Fibroblast of peridontal ligament (primary cell): ENCODE data around the gene COL23A1.
"Not testable (repeated sequence)": the region's sequence is repeated elsewhere in the genome, so short reads cannot be mapped to it uniquely, and the experiment has no call there.

Experiments used
- DNase-seq: peaks from one replicate; pipeline ENCODE4 v3.0.0-alpha.2; 2010; ENCODE audit errors: extremely low read depth

The COL23A1 gene

DNA sequence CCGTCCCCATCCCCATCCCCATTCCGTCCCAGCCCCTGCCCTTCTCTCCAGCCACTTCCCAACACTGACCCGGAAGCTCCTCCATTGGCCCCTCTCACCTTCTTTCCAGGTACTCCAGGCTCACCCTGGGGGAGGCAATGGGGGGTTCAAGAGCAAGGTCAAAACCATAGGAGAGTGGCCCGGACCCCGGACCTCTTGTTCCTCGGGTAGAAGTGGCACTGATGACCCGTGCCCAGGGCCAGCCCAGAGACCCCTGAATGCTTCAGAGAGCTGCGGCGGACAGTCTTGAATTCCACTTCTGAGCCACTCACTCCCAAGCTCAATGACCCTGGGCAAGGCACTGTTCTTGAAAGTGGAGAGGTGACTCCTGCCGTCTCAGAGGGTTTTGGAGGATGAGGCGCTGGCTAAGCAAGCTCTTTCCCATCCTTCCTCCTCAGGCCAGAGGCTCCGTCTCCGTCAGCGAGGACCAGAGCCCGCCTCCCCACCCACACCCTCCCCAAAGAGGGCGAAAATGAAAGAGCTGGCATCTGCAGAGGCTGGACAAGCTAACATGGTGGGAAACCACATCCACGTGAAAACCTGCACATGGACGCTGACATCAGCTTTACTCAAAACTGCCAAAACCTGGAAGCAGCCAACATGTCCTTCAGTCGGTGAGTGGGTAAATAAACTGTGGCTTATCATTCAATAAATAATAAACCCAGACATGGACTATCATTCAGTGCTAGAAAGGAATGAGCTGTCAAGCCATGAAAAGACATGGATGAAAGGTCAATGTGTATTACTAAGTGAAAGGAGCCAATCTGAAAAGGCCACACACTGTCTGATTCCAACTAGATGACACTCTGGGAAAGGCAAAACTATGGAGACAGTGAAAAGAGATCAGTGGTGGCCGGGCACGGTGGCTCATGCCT lies 330.3 kb downstream of the COL23A1 start:
- no peak for DNase-seq

- no peak for DNase-seq
Measured at GRCh38 chr5:178257650-178258049, 332.5 kb downstream of the COL23A1 start.

DNA sequence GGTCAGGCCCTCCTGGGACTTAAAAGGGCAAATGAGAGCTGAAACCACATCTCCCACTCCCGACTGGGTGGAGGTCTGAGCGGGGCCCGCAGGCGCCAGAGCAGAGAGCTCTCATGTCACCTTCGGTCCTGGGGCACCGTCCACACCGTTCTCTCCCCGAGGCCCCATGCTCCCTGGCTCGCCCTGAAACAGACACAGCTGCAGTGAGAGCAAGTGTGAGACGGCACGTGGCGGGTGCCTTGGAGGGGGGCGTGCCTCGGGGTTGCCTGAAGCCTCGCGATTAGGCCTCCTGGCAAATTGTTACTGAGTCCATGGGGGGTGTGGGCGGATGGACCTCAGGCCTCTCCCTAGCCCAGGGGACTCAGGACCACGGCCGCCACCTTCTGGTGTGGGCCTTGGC lies 333.4 kb downstream of the COL23A1 start:
- DNase-seq = no peak

DNA sequence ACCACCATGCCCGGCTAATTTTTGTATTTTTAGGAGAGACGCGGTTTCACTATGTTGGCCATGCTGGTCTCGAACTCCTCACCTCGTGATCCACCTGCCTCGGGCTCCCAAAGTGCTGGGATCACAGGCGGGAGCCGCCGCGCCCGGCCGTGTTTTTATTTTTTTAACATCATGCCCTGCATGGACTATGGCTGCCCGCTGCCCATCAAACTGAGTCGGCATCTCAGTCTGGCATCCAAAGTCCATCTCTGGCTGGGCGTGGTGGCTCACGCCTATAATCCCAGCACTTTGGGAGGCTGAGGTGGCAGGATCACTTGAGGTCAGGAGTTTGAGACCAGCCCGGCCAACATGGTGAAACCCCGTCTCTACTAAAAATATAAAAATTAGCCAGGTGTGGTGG lies 336.6 kb downstream of the COL23A1 start:
- not testable (repeated sequence) for DNase-seq

GRCh38 chr5:178252258-178252657 lies 337.9 kb downstream of the COL23A1 start:
- no peak for DNase-seq

GRCh38 chr5:178250263-178250662 lies 339.9 kb downstream of the COL23A1 start:
- DNase-seq = no peak

DNA sequence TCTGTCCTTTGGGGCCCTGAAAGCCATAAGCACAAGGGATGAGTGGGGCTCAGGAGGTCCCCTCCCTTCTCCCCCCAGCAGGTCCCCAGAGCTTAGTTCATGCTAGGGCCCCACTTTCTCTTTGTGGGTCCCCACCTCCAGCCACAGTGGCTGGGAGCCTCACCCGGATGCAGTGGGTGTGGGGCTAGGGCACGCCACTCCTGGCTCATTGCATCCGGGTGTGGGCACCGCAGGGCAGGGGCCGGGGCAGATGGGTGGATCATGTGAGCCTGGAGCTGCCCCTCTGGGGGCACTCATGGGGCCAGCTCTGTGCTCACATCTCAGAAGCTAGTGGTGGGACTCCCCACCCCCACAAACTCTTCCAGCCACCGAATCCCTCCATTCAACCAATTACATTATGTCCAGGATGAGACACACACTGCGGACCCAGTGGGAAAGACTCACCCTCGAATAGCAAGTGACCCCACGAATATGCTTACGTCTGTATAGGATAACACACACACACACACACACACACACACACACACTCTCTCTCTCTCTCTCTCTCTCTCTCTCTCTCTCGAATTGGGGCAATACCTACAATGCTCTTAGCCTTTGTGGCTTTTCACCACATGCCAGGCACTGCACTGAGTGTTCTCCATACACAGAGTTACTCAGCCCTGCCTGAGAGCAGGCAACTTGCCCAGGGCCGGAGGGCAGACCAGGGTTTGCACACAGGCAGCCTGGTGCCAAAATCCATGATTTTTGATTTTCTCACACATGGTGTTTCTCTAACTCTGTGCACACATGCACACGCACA lies 340.8 kb downstream of the COL23A1 start:
- DNase-seq = peak; percentile 69

DNA sequence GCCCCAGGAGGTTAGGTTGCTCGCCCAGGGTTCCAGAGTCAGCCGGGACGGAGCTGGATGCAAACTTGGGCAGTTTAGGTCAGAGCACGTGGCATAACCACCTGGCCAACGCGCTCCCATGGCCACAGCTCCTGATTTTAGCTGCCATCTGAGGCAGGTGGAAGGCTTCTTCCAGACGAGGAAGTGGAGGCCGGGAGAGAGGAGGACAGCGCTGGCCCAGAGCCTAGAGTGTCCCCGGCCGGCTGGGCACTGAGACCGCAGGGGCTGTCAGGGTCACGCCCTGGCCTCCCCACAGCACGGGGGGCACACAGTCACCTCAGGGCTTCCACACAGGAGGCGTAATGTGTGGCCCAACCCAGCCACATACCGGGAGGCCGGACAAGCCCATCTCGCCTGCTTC lies 341.4 kb downstream of the COL23A1 start:
- DNase-seq = no peak

GRCh38 chr5:178247481-178248456 lies 342.4 kb downstream of the COL23A1 start:
- DNase-seq = no peak

DNA sequence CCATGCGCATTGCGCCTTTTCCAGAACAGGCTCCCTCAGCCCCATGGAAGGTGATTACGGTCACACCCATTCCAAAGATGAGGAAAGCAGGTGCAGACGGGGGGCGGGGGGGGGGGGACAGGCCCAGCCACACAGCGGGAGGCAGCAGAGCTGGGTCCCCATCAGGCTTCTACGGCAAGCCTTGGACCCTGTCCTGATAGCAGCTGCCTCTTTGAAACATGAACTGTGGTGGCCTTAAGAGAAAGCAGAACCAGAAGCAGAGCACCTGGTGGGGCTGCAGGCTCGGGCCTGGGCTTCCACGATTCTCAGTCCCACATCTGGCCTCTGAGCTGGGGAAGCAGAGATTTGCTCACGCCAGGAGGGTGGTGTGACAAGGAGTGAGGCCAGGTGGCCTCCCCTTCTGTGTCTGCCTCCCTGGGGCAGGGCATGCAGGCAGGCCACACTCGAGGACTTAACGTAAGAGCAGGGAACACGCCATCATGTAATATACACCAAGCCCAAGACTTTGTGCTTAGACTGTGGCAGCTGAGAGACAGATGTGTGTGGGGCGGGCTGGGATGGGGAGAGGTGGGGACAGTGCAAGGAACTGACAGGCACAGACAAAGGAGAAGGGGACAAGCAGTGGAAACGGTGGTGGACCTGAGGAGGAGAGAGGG lies 343.4 kb downstream of the COL23A1 start:
- no peak for DNase-seq

- no peak for DNase-seq
Measured at GRCh38 chr5:178245389-178245788, 344.8 kb downstream of the COL23A1 start.

GRCh38 chr5:178244576-178244975 lies 345.6 kb downstream of the COL23A1 start:
- DNase-seq = no peak

GRCh38 chr5:178242416-178242815 lies 347.8 kb downstream of the COL23A1 start:
- no peak for DNase-seq

DNA sequence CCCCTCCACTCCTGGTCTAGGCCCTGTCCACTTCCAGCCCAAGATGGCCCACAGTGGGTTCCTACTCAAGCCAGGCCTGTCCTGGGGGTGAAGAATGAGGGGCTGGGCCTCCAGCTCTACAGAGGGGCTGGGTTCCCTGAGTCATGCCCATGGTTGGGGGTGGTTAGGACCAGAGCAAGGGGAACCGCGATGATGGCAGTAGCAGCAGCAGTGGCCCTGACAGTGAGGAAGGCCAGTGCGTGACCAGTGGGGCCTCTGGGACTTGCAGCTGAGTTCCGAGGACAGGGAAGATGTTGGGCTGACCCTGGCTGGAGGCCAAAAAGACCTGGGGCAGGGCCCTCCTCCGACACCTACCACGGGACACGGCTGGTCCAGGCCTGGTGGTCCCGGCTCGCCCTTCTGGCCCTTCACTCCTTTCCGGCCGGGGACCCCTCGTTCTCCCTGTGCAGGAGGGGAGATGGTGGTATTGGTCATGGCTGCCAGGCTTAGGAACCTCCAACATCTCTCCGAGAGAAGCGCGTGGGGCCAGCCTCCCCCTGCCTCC lies 348.4 kb downstream of the COL23A1 start:
- DNase-seq = no peak

GRCh38 chr5:178241231-178241663 lies 348.9 kb downstream of the COL23A1 start:
- DNase-seq = no peak

DNA sequence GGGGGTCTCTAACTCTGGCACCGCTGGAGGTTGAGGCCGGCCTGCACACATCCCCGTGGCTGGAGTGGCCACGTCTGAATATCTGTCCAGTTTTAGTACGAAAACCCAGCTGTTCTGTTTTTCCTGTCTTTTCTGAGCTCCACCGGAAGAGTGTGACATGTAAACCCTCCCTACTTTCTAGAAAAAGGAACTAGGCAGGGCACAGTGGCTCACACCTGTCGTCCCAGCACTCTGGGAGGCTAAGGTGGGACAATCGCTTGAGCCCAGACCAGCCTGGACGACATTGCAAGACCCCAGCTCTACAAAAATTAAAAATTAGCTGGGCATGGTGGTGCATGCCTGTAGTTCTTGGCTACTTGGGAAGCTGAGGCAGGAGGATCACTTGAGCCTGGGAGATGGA lies 349.4 kb downstream of the COL23A1 start:
- no peak for DNase-seq

DNA sequence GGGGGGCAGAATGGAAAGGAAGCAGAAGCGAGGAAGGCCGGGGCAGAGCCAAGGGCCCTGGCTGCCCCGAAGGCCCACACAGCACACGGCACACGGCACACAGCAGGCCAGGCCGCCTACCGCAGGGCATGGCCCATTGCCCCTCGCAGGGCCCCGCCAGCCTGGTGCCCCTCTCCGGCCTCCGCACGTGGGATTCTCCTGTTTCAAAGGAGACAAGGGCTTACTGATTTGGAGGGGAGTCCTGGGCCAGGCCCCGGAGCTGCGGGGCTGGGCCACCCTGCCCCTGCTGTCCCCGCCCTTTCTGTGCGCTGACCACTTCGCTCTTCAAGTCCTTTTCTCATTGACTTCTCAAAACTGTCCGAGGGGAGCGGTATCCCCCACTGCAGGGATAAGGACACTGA lies 349.9 kb downstream of the COL23A1 start:
- DNase-seq = no peak

- not testable (repeated sequence) for DNase-seq
Measured at GRCh38 chr5:178239626-178240301, 350.4 kb downstream of the COL23A1 start.

- DNase-seq = no peak
Measured at GRCh38 chr5:178238711-178239592, 351.2 kb downstream of the COL23A1 start.
